SHP77 treated with DMSO at 0.1 percent for 48 hours (cell line): ENCODE data around the gene POU2F3.

Experiments used
- DNase-seq: peaks from one replicate; lab custom pipeline; 2025; lab: John Stamatoyannopoulos, UW

The POU2F3 gene

DNA sequence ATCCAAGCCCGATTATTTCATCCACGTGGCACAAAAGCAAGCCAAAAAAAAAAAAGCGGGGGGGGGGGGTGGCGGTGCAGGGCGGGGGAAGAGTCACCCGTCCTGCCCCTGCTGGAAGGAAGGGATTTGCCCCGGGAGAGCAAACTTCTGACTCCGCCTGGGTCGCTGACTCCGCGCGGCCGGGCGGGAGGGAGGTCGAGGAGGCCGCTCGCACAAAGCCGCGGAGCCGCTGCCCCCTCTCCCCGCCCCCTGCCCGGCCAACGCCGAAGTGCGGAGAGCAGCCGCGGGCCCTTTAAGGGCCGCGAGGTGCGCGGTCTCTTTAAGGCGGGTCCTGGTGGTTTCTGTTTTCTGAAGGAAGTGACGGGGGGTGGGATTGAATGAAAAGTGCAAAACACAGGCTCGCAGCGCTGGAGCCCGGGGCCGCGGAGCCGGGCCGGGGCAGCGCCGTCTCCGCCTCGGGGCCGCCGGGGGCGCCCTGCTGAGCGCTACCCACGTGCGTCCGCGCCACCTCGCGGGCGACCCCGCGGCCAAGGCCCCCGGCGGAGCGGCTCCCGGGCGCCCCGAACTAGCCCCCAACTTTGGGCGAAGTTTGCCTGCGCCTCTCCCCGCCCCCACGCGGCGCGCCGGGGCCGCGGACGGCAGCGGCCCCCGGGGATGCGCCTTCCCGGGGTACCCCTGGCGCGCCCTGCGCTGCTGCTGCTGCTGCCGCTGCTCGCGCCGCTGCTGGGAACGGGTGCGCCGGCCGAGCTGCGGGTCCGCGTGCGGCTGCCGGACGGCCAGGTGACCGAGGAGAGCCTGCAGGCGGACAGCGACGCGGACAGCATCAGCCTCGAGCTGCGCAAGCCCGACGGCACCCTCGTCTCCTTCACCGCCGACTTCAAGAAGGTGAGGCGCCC lies 29.1 kb upstream of the POU2F3 start, which contains the start of gene OAF:
Gene OAF (plus strand): TSS at position 407 of the 896 bp plus-strand sequence. CDS start 248 bp downstream, at position 655.
- no peak for DNase-seq

DNA sequence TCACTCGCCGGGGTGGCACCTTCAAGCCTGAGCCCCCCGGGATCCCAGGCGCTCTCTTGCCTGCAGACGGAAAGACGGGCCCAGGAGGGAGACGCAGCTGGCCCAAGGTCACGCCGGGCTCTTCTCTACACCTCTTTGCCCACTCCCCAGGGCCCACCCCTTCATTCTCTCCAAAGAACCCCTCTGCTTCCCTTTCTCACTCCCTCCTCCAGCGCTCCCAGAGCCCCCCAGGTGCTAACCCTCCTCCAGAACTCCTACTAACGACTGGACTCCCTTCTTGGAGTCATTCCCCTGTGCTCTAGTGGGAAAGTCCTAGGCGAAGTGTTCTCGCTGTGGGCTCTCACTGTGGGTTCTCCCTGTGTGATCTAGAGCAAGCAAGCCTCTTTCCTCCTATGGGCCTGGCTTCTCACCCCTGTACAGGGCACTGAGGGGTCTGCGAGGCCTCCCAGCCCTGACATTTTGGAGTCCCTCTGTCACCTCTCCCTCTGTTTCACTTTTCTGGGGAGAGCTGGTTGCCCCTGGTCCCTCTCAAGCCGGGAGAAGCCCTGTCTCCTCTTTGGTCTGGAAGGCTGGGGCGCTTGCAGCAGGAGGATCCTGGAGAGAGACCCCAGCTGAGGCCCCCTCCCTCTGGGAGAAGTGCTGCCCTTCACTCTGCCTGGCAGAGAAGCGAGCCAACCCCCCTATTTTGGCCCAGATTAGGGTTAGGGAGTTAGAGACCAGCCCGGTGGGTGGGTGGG lies 28.2 kb upstream of the POU2F3 start:
- no peak for DNase-seq

DNA sequence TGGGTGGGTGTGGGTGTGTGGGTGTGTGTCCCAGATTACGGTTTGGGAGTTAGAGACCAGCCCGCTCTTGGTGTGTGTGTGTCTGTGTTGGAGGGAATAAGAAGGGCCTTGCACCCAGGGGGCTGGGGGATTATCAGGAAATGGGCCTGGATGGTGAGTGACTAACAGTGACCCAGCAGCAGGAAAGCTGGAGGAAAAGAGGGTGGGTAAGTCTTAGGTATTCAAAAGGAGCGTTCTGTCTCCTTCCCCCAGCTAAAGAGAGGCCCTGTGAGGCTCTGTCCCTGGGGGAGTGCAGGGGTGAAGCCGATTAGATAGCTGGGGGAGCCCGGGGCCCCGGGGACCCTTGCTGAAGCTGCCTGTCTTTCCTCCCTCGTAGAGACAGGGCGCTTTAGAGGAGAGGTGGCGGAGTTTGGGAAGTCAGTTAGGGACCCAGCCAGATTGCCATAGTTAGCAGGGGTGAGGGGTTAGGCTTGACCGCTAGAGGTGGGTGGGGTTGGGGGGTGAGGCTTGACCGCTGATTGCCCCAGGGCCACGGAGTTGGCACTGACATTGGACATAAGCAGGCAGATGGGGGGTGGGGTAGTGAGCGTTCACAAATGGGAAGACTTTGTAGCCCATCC lies 27.6 kb upstream of the POU2F3 start:
- no peak for DNase-seq

DNA sequence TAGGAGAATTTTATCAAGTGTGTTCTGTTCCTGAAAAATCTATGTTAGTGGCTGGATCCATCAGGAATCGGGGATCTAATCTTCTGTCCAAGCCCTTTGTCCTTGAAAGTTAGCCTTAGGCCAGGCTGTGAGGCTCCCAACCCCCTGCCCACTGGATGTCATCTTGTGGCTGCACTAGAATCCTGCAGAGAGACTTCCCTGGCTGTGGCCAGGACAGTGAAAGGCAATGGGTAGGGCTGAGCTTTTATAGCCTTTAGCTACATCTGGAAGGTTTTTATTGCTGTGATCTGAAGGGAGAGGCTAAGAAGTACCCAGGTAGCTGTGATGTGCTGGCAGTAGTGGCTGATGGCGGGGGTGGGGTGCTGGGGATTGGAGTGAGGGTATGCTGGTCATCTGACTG lies 27.0 kb upstream of the POU2F3 start:
- DNase-seq: no peak

DNA sequence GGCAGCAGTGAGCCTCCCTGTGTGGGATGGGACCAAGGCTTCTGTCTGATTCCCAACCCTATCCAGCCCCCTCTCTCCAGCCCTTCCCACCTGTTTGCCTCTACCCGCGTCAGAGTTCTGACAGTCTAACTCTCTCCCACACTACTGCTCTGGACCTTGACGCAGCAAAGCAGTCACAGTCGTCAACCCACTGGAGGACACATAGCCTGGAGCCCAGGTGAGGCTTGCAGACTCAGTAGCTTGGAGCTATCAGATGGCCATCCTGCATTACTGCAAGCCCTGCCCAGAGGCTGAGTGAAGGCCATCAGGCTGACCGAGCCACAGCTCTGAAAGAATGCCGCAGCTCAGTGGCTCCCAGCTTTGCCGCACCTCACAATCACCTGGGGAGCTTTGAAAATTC lies 25.4 kb upstream of the POU2F3 start:
- DNase-seq: no peak

DNA sequence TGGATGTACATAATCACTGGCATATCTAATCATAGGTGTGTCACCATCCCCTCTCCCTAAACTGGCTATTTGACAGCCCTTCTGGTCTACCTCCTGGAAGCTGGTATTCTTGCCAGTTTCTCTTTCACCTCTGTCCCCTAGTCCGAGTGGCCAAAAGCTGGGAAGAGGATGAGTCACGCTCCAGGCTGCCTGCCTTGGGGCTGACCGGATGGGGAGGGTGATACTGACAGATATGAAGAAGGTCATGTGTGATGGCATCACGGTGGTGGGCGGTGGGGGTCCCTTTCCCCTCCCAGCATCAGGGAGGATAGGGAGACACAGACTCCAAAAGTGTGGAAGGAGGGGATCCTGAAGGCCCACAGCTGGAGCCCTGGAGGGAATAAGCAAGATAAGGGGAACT lies 24.3 kb upstream of the POU2F3 start:
- no peak for DNase-seq

DNA sequence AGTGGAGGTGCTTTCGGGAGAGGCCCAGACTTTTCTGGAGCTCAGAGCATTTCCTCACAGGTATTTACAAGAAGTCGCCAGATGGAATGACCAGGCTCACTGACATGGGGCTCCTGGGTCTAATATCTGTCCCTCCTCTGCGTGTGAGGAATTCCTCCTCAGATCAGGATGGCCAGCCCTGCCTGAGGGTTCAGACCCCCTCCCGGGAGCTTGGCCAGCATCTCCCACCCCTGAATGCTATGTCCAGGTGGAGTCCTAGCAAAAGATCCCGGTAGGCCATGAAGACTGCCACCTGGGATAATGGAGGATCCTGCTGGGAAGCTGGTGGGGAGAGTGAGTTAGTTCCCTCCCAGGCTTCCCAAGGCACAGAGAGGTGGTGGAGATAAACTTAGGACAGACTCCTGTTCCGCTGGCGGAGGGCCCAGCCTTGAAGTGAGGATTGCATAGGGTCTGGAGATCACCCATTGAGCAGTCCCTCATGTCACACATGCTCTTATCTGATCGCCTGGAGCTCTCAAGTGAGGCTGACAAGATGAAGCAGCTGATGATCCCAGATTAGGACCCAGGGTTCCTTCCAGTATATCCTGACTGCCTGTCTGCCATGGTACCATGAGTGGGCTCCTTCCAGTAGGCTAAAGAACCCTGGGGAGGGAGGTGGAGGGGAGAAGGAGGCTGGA lies 23.4 kb upstream of the POU2F3 start:
- DNase-seq: no peak

DNA sequence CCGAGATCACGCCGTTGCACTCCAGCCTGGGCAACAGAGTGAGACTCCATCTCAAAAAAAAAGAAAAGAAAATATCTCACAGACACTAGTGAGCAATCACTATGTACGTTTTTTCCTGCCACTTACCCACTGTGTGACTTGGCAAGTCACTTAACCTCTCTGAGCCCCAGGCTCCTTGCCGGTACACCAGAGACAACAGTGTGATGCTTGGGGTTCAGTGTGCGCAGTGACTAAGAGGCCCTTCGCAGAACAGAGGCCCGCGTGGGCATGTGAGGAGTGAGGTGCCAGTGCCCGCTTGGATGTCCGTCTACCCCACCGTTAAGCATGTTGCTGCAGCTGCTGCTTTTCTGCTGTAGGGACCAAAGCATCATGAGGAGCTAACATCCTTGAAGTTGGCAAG lies 22.4 kb upstream of the POU2F3 start:
- DNase-seq: no peak

DNA sequence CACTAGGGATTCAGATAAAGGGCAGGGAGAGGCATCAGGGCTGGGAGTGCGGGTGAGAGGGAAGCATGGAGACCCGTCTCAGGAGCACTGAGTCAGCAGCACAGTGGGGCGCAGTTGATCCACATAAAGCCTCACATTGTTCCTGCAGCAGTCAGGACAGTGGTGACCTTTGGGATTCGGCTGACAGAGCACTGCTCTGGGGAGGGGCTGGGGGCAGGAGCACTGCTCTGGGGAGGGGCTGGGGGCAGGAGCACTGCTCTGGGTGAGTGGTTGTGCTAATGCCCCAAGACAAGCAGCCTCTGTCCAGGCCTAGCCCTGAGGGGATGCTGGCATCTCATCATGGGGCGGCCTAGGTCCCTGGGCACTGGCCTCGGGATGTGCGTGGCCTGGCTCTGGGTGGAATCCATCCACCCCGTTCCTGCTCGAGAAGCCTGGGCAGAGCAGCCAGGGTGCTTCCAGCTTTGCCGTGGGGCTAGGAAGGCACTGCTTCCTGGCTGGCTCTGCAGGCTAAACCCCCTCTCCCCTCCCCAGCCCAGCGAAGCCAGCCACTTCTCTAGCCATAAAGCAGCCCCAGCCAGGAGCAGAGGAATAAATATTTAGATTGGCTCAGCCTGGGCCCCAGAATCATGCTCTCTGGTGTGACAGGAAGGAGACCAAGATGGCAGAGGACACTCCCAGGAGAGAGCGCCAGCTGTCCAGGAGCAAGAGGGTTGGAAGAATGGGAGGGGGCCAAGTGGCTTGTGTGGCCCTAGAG lies 21.8 kb upstream of the POU2F3 start:
- DNase-seq: no peak

DNA sequence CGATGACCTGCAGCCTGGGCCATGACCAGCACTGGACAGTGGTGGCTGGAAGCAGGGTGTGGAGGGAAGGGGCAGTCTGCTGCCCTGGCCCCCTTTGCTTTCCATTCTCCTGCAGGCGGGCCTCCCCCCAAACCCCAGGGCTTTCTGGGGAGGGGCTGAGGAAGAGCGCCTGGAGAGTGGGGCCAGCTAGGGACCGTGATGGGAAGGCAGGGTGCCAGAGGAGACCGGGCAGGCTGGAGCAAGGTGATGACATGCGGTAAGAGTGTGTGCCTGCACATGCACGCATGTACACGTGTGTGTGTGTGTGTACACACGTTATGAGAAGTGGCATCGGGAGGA lies 21.3 kb upstream of the POU2F3 start:
- no peak for DNase-seq

DNA sequence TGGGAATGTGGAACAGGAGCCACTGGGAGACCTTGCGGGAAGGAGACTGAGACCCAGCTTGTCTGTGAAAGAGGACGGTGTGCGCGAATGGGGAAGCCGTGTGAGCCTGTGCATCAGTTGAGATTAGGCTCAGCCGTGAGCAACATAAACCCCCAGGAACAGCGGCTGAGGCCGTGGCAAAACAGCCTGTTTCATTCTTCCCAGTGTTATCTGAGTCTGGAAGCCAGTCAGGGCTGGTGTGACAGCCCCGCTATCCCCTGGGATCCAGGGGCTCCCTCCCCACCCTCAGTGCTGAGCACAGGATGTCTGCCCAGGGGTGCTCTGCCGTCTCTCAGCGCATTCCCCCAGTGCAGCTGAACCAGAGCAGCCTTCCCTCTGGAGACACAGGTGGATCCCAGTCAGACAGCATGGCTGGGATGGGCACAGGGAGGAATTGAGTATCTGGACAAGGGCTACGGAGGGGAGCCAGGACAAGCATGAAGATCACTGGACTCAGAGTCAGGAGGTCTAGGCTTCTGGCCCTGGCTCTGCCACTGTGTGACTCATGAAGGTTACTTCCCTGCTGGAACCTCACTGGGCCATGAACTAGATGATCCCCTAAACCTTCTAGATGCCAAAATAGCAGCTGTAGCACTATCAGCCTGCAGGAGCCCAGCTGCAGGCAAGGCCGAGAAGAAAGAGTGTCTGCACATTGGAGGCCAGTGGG lies 20.6 kb upstream of the POU2F3 start:
- no peak for DNase-seq

DNA sequence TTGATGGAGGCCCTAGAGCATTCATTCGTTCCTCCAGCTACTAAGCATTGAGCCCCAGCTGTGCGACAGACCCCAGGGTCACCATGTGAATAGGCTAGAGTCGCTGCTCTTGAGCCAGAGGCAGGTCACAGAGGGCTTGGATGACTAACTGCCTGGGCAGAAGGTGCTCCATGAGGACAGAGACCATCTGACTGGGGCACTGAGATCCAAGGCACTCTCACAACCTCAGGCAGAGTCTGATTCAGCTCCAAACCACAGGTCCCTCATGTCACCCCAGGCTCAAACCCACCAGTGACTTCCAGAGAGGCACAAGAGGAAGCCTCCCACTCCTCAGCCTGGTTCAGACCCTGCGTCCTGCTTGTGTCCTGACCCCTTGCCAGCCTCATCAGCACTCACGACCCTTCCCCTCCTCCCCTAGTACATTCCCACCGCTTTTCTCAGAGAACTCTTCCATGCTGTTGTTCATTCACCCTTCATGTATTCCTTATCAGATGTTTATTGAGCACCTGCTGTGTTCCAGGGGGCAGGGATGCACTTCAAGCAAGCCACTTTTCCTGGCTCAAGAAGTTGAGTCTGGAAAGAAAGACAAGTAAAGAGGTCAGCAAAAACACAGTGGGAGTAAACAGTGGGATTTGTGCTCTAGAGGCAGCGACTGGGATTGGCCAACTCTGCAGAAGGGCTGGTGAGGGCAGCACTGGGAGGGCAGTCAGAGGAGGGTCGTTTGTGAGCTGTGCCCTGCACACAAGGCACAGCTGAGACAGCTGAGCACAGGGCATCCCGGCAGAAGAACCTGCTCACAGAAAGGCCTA lies 19.8 kb upstream of the POU2F3 start:
- no peak for DNase-seq

DNA sequence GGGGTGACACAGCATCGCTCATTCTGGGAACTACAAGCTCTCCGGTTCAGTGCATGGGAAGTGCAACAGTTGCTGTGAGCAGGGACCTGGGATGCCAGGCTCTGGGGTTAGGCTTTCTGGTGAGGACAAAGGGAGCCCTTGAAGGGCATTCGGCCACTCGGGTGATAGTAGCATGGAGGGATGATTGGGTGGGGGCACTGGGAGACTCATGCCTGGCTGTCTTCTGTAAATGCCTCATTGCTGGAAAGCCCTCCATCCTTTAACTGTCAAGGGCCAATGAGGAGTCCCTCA lies 19.2 kb upstream of the POU2F3 start:
- no peak for DNase-seq

DNA sequence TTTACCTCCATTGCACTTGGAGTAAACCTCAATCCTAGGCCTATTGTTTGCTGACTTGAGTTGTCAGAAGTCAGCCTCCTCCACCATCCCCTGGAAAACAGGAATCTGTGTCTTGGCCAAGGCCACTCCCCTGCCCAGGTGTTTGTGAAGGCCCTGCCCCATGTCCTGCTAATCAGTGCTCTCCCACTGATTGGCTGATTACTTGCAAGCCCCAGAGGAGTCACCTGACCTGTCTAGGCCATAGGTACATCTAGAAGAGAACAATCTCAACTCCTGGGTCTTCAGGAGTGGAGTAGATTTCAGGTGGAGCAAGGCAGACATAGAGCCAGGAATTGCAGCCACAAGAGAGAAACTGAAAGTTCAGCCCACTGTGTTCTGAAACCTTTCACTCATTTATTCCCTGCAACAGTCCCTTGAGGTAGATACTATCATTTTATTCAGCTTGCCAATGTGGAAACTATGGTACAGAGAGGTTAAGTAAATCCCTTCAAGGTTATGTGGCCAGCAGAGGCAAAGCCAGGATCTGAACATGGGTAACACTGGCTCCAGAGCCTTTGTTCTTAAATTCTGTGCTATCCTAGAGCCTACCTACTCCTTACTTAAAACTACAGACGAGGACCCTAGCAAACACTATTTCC lies 18.7 kb upstream of the POU2F3 start:
- DNase-seq: no peak

DNA sequence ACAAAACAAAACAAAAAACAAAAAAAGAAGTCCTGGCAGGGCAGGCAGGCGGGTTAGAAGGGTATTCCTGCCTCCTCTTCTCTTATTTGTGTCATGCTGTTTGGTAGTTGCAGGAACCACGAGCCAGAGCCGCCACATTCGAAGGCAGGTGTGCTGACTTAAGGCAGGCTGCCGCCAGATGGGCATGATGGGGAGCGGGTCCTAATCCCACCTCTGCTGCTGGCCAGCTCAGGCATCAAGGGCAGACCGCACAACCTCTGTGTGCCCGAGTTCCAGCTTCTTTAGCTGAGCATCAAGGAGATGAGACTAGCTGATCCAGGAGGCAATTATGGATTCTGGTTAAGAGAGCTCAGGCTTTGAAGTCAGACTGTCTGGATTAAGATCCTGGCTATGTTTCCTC lies 17.0 kb upstream of the POU2F3 start:
- no peak for DNase-seq

DNA sequence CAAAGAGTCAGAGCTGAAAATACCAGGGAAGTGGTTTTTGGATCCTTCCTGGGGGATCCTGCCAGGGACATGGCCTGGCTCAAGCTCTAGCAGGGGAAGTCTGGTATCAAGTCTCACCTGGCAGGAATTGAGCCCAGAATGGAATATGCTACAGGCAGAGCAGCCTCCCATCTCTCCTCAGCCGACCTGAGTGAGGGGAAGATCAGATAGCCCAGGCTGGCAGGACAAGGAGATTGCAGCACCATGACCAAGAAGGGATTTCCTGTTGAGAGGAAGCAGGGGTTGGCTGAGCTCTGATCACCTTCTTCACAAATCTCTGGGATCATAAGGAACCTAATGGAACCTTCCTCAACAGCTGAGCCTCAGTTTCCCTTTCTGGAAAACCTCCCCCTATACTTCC lies 16.1 kb upstream of the POU2F3 start:
- DNase-seq: no peak

DNA sequence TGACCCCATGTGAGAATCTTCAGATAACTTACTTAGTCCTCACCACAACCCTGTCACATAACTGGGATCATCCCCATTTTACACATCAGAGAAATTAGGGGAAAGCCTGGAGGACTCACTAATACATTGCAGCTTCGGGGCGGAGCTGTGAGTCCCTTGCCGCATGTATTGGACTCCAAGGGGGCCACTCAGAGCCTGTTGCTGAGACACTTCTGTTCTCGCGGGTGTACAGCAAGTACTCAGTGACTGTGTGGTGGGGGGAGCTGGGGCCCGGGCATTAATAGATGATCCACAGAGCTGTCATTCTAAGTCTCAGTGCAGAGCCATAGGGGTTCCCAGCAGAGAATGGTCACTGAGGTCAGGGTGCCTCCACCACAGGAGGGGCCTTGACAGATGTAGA lies 15.6 kb upstream of the POU2F3 start:
- no peak for DNase-seq

DNA sequence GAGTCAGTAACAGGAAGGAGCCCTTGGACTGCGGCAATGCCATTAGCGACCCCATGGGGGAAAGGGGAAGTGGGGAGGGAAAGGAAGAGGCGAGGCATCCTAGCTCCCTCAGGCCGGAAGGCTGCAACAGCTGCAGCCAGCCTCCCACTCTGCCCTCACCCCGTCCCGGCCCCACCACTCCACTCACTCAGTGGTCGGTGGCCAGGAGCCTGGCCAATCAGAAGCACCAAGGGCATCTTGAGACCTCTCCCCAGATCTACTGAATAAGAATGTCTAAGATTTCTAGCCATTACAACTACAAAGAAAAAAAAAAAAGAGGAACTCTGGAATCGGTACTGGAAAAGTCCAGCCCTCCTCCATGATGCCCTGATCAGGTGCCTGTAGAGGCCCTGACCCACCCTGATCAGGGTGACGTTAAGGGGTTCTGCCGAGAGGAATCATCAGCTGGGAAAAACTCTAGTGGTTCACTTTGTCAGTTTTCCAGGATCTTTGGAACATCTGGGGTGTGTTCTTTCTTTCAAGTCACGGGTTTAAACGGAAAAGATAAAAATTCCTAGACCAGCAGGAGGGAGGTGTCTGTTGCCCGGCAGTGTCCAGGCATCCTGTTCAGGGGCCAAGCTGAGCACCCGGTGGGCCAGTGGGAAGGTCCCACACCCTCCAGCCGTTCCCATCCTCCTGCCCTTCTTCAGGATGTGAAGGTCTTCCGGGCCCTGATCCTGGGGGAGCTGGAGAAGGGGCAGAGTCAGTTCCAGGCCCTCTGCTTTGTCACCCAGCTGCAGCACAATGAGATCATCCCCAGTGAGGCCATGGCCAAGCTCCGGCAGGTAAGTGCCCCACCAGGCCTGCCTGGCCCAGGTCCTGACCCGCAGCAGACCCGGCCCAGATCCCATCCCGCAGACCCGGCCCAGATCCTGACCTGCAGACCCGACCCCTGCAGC lies 14.7 kb upstream of the POU2F3 start:
- no peak for DNase-seq

DNA sequence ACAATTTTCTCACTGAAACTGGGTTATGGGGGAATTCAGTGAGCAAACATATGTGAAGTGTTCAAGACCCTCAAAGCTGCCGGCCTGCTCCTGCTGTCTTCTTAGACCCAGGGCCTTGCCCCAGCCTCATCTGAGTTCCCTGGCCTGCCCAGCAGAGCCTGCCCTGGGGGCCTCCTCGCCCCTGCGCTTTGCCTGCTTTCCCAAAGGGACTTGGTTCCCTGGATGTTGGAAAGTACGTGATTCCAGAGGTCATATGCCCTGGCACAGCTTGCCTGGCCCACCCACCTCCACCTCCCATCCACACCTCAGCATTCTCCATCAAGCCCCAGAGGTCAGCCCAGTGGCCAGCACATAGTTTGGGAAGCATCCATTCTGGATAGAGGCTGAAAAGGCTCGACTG lies 13.7 kb upstream of the POU2F3 start:
- DNase-seq: no peak
